ENCODE measurements around the gene KRTAP3-1. TPM values are rescaled to one million over a fixed set of nuclear protein-coding genes. Genes with fewer than 3 reads are reported as not detected.
"Not testable (repeated sequence)": the region's sequence is repeated elsewhere in the genome, so short reads cannot be mapped to it uniquely, and the experiment has no call there.

The KRTAP3-1 gene
- total RNA-seq, 1 donor from 2014 or later = not detected

DNA sequence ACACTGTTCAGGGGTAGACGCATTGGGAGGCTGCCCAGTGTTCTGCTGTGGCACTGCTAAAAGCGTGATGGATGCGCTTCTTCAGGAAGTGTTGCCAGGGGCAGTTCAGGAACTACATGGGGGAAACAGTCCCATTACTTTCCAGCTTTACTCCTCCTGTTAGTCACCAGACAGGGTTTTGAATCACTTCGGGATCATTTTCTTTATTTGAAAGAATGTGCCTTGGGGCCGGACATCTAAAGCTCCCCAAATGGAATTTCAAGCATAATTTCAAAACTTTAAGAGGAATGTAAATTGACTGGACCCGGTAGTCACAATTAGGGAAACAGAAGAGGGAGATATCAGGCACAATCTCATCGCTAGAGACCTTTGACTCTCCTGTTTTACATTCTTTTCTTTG lies 39.5 kb upstream of the KRTAP3-1 start:
- H3K4me3 ChIP-seq (ENCODE audit: low read depth, low read length) = no peak overlapping the region
- no peak for FAIRE-seq

DNA sequence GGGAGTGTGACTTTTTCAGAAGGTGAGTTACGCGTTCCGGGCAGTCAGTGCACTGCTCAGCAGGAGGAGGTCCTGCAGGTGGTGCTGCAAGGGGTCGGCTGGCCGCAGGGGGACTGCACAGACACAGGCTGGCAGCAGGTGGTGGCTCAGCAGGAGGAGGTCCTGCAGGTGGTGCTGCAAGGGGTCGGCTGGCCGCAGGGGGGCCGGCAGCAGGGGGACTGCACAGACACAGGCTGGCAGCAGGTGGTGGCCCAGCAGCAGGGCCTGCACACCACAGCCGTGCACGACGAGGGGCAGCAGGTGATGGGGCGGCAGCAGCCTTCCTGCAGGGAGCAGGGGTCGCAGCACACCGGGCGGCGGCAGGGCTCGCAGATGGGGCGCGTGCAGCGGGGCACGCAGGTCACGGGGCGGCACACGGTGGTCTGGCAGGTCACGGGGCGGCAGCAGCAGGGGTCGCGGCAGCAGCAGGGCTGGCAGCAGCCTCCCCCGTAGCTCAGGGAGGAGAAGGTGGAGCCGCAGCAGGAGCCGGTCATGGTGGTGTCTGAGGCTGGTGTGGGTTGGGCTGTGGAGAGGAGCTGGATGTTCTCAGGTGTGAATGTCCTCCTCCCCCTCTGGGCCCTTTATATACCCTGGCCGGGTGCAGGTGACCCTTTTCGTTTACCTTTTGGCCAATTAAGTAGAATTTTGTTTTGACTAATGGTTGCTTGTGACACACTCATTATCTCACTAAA lies 38.0 kb upstream of the KRTAP3-1 start, which contains the start of gene KRTAP2-1:
Gene KRTAP2-1 (minus strand): TSS at position 582 of the 731 bp plus-strand sequence. CDS start 49 bp downstream, at position 533.
- H3K36me3 ChIP-seq (ENCODE audit: control insufficient read depth, insufficient read depth, low read length); DNase-seq (ENCODE audit: low read depth); FAIRE-seq: not testable (repeated sequence)

More for the DNA sequence above, 39.5 kb upstream of the KRTAP3-1 start:
- TF ChIP-seq, protein P1, sequence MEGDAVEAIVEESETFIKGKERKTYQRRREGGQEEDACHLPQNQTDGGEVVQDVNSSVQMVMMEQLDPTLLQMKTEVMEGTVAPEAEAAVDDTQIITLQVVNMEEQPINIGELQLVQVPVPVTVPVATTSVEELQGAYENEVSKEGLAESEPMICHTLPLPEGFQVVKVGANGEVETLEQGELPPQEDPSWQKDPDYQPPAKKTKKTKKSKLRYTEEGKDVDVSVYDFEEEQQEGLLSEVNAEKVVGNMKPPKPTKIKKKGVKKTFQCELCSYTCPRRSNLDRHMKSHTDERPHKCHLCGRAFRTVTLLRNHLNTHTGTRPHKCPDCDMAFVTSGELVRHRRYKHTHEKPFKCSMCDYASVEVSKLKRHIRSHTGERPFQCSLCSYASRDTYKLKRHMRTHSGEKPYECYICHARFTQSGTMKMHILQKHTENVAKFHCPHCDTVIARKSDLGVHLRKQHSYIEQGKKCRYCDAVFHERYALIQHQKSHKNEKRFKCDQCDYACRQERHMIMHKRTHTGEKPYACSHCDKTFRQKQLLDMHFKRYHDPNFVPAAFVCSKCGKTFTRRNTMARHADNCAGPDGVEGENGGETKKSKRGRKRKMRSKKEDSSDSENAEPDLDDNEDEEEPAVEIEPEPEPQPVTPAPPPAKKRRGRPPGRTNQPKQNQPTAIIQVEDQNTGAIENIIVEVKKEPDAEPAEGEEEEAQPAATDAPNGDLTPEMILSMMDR (IDR thresholded peaks at IDR 0.05; ENCODE audit: insufficient read depth, low read length, severe bottlenecking) = no peak
- no peaks in the 10 kb centered on the region for H3K27me3 ChIP-seq (ENCODE audit: control insufficient read depth, insufficient read depth, low read length)
- DNase-seq (ENCODE audit: low read depth) = peak; percentile 31
- H3K36me3 ChIP-seq (ENCODE audit: control insufficient read depth, insufficient read depth, low read length) = no peaks in the 10 kb centered on the region

DNA sequence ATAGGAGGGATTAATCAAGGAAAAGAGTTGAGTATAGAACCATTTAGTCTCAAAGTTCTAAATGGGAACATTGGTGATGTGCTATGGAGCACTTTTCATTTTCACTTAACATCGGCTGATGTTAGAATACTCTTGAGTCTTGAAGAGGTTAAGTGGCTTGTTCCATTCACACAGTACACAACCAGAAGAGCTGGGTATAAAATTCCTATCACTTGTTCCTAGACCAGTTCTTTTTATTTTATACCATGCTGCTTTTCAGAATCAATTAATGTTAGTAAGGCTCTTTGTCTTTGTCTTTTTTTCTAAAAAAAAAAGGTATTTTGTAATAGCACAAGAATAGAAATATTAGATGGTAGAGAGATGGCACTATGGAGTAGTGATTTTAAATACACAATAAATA lies 34.0 kb upstream of the KRTAP3-1 start:
- no peak for DNase-seq (ENCODE audit: low read depth)
- H3K36me3 ChIP-seq (ENCODE audit: control insufficient read depth, insufficient read depth, low read length) = no peaks in the 10 kb centered on the region
- H3K4me3 ChIP-seq (ENCODE audit: low read depth, low read length) = no peak overlapping the region
- no peaks in the 10 kb centered on the region for H3K27me3 ChIP-seq (ENCODE audit: control insufficient read depth, insufficient read depth, low read length)
- TF ChIP-seq, protein P1 (IDR thresholded peaks at IDR 0.05; ENCODE audit: insufficient read depth, low read length, severe bottlenecking) = no peak
- FAIRE-seq = no peak

More for the DNA sequence above, 38.0 kb upstream of the KRTAP3-1 start, which contains the start of gene KRTAP2-1:
- not testable (repeated sequence) for H3K27me3 ChIP-seq (ENCODE audit: control insufficient read depth, insufficient read depth, low read length); H3K4me3 ChIP-seq (ENCODE audit: low read depth, low read length)

DNA sequence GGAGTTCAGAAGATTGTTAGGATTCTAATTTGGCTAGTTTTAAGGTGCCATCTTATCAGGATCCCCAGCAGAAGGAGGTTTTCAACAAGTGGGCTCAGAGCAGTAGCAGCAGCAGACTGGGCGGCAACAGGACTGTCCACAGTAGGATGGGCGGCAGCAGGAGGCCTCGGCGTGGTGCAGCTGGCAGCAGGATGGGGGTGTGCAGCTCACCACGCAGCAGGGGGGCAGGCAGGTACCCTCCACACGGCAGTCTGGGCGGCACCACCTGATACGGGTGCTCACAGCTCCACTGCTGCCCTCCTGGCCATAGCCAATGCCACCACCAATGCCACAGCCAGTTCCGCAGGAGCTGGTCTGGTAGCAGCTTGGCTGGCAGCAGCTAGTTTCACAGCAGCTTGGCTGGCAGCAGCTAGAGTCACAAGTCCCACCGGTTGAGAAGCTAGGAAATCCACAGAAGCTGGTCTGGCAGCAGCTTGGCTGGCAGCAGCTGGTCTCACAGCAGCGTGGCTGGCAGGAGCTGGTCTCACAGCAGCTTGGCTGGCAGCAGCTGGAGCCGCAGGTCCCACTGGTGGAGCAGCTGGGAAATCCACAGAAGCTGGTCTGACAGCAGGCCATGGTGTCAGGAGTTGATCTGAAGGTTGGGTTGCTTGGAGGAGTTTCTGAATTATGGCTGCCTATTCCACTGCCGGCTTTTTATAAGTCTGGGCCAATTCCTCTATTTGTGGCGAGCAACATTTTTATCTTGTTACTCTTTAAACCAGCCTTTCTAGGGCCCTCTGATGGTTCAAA lies 32.0 kb upstream of the KRTAP3-1 start, which contains the start of gene KRTAP1-1:
Gene KRTAP1-1 (minus strand): TSS at position 668 of the 789 bp plus-strand sequence. CDS start 53 bp downstream, at position 615.
- peak; percentile 13 for FAIRE-seq
- not testable (repeated sequence) for H3K36me3 ChIP-seq (ENCODE audit: control insufficient read depth, insufficient read depth, low read length); H3K27me3 ChIP-seq (ENCODE audit: control insufficient read depth, insufficient read depth, low read length)

DNA sequence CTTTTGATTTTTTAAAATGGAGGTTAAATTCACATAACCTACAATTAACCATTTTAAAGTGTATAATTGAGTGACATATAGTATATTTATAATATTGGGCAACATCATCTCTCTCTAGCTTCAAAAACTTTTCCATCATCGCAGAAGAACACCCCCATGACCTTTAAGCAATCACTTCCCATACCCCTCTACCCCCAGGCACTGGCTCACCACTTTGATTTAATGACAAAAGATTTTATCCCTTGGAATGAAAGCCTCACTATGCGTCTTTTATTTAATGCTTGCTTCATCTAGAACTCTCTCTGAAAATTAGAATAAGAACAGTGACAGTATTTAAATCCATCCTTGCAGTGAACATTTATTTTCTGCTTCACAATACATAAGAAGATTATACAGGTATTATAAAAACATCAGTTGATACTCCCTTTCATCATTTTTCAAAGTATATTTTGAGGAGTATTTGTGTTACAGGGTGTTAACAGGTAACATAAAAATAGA lies 29.0 kb upstream of the KRTAP3-1 start:
- H3K4me3 ChIP-seq (ENCODE audit: low read depth, low read length) = no peak overlapping the region
- FAIRE-seq = no peak

More for the DNA sequence above, 32.0 kb upstream of the KRTAP3-1 start, which contains the start of gene KRTAP1-1:
- not testable (repeated sequence) for H3K4me3 ChIP-seq (ENCODE audit: low read depth, low read length); DNase-seq (ENCODE audit: low read depth)

DNA sequence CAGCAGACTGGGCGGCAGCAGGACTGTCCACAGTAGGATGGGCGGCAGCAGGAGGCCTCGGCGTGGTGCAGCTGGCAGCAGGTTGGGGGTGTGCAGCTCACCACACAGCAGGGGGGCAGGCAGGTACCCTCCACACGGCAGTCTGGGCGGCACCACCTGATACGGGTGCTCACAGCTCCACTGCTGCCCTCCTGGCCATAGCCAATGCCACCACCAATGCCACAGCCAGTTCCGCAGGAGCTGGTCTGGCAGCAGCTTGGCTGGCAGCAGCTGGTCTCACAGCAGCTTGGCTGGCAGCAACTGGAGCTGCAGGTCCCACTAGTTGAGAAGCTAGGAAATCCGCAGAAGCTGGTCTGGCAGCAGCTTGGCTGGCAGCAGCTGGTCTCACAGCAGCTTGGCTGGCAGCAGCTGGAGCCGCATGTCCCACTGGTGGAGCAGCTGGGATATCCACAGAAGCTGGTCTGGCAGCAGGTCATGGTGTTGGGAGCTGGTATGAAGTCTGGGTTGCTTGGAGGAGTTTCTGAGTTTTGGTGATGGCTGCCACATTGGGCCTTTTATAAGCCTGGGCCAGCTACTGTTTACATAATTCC lies 25.5 kb upstream of the KRTAP3-1 start, which contains the start of gene KRTAP1-3:
Gene KRTAP1-3 (minus strand): TSS at position 529 of the 590 bp plus-strand sequence. CDS start 53 bp downstream, at position 476.
- not testable (repeated sequence) for DNase-seq (ENCODE audit: low read depth); H3K27me3 ChIP-seq (ENCODE audit: control insufficient read depth, insufficient read depth, low read length); H3K36me3 ChIP-seq (ENCODE audit: control insufficient read depth, insufficient read depth, low read length); H3K4me3 ChIP-seq (ENCODE audit: low read depth, low read length); FAIRE-seq

More for the DNA sequence above, 29.0 kb upstream of the KRTAP3-1 start:
- Histone ChIP-seq H3K27me3 (ENCODE audit: control insufficient read depth, insufficient read depth, low read length) (no peaks in the 10 kb centered on the region), H3K36me3 (ENCODE audit: control insufficient read depth, insufficient read depth, low read length) (no peaks in the 10 kb centered on the region)
- no peak for DNase-seq (ENCODE audit: low read depth)
- TF ChIP-seq, protein P1 (IDR thresholded peaks at IDR 0.05; ENCODE audit: insufficient read depth, low read length, severe bottlenecking) = no peak

Measured in bronchial epithelial cell (primary cell).